Non-pigmented ciliary epithelial cell (primary cell): ENCODE data around the gene ZP2.
"Not testable (repeated sequence)": the region's sequence is repeated elsewhere in the genome, so short reads cannot be mapped to it uniquely, and the experiment has no call there.

Experiments
- DNase-seq: peaks from one replicate; pipeline ENCODE4 v3.0.0-alpha.2; 2010; ENCODE audit warnings: low read depth

The ZP2 gene

DNA sequence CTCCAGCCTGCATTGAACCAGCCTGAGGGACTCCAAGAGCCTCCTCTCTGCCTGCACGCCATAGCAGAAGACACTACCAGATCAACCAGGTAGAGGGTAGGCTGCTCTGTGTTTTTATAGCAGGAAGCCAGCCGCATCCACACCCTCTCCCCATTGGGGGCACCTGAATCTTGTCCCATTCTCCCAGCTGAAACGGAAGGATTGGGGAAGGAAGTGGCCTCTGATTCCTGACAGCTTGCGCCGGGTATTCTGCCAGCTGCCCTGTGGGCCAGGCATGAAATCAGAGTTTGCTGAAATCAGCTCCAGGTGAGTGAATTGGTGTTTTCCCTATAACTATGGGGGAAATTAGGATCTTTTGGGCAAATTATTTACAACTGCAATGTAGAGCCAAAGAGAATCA lies at the start of gene ZP2:
ZP2 (minus strand) TSS at position 89 of the 400 bp plus-strand sequence; CDS start at position 62, 27 bp downstream.
- DNase-seq, result no peak

DNA sequence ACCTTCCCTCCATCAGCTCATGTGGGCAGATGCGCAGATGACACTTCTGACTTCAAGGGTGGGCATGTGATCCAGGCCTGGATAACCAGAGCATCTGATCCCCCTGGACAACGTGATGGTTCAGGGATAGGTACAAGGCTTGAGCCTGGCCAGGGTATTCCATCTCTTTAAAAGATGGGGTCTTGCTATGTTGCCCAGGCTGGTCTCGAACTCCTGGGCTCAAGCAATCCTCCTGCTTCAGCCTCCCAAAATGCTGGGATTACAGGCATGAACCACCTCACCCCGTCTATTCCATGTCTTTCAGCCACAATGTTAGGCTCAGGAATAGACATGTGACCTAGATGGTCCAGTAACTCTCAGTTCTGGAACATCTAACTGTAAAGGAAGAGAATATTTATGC lies 45.9 kb upstream of the ZP2 start:
- DNase-seq, result no peak

DNA sequence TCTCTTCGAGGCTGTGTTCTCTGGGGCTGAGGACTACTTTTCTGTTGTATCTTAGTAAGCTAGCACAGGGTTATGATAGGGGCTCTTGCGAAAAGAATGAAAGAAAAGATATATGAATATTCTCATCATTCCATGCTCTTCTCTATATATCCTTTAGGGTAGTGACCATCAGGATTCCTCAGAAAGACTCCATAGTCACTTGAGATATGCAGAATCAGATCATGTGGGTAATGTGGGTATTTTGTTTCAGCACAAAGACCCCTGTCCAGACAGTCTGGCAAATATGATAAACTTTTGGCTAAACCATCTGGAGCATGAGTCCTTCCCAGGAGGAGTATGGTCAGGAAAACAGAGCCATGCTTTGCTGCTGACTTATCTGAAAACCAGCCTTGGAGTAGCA lies 45.3 kb upstream of the ZP2 start:
- no peak for DNase-seq

DNA sequence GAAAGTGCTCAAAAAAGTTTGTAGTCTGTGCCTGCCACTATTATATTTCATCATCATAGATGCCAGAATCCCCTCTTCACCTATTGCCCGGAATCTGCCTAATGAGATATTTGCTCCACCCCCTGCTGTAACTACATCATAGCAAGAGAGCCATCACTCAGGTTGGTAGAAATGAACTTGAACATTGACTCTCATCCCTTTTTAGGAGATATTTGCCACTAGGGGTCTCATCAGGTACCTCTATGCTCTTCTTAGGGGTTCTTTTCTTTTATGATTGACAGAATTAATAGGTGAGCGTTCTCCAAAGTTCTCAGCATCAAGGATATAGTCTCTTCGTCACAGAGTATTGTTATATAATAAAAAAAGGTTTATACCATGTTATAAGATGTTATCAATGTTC lies 42.1 kb upstream of the ZP2 start:
- DNase-seq, result no peak

DNA sequence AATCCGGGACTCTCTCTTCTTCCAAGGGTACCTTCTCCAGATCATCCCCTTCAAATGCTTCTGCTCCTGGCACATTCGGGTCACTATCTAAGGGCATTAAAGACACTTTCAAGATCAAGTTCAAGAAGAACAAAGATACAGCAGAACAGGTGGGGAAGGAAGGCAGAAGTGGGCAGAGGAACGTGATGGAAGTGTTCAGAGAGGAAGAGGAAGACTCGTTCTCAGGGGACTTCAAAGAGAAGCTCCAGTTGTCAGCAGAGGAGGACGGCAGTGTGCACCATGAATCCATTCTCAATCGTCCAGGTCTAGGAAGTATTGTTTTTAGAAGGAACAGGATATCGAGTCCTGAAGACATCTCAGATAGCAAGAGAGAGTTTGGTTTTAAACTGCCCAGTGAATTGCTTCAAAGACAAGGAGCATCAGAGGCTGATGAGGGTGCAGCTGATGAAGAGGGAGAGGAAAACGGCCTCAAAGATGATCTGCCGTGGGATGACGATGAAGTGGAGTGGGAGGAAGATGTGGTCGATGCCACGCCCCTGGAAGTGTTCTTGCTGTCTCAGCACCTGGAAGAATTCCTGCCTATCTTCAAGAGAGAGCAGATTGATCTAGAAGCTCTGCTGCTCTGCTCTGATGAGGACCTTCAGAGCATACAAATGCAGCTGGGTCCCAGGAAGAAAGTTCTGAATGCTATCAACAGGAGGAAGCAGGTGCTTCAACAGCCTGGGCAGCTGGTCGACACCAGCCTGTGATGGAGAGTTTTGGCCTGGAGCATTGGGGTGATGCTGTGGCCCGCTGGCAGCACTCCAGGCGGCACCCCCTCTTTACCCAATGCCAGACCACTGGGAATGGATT lies 38.9 kb upstream of the ZP2 start:
- no peak for DNase-seq

DNA sequence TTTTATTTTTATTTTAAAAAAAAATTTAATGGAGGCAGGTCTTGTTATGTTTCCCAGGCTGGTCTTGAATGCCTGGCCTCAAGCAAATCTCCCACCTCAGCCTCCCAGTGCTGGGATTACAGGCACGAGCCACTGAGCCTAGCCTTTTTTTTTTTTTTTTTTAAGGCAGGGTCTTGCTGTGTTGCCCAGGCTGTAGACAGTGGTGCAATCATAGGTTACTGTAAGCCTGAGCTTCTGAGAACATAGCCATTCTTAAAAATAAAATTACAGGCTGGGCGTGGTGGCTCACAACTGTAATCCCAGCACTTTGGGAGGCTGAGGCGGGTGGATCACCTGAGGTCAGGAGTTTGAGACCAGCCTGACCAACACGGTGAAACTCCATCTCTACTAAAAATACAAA lies 36.8 kb upstream of the ZP2 start:
- DNase-seq, result not testable (repeated sequence)

DNA sequence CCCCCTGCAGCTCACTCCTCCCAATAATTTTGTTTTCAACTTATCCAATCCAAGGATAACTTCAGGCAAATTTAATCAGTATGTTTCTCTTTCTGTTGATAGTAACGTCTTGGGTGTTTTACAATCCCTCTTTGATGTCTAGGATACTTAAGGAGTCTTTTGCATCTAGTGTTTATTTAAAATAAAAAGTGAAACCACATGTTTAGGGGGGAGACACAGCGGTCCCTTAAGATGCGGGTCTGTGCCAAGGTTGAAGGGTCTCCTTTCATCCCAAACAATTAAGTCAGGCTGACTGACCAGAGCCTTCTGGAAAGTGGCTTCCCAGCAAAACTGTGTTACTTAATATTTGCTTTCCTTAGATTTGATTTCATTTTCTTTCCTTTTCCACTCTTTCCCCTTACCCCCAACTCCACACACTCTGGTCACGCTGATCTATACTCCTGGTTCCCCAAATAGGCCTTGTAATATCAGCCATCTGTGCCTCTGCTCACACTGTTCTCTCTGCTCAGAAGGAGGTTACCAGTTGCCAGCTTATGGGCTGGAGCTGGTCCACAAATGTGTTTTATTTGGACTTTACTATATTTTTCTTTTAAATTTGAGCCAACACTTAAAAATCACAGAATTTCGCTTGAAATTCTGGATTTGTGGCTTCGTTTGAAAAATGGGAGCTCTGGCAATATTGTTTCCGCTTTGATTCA lies 33.3 kb upstream of the ZP2 start:
- DNase-seq, result no peak

DNA sequence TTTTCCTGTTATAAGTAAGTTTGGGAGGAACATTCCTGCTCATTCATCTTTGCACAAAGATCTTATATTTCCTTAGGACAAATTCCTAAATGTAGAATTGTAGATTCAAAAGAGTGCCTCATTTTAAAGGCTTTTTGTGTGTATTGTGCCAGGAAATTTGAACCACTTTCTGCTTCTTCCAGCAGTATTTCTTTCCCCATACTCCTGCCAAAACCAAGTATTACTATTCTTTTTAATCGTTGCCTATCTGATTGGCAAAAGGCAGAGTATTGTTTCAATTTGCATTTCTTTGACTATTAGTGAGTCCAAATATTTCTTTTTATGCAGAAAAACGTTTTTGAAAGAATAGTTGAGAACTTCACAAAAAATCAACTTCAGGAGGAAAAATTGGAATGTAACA lies 31.4 kb upstream of the ZP2 start:
- DNase-seq, result no peak

DNA sequence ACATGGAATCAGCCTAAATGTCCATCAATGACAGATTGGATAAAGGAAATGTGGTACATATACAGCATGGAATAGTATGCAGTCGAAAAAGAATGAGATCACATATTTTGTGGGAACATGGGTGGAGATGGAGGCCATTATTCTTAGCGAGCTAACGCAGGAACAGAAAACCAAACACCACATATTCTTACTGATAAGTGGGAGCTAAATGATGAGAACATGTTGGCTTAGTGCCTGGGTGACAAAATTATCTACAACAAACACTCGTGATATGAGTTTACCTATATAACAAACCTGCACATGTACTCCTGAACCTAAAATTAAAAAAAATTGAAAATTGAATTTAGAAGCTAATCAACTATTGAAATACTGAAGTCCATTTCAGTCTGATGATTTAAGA lies 28.3 kb upstream of the ZP2 start:
- DNase-seq, result no peak

DNA sequence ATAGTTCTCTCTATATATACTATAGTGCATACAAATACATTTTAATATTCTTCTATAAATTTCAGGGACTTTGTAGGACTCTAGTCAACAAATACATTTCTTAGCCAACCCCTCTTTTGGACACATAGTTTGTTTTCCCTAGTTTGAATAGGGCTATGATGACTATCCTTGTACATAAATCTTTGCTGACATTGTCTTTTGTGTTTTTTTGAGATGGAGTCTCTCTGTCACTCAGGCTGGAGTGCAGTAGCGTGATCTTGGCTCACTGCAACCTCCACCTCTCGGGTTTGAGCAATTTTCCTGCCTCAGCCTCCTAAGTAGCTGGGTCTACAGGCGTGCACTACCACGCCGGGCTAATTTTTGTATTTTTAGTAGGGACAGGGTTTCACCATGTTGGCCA lies 25.5 kb upstream of the ZP2 start:
- DNase-seq, result no peak

DNA sequence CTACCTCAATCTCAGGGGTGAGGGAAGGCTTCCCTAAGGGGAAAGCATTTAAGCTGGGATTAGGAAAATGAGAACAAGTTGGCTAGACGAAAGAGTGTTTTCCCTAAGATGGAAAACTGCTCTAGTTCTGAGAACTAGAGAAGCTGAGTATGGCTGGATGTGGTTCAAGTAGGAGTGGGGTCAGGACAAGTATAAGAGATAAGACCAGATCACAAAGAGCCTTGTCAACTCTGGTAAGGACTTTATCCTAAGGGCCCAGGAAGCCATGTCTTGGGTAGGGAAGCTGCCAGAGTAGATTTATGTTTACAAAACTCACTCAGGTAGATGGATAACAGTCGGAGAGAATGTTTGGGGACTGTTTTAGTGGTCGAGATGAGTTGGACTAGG lies 23.8 kb upstream of the ZP2 start:
- no peak for DNase-seq

DNA sequence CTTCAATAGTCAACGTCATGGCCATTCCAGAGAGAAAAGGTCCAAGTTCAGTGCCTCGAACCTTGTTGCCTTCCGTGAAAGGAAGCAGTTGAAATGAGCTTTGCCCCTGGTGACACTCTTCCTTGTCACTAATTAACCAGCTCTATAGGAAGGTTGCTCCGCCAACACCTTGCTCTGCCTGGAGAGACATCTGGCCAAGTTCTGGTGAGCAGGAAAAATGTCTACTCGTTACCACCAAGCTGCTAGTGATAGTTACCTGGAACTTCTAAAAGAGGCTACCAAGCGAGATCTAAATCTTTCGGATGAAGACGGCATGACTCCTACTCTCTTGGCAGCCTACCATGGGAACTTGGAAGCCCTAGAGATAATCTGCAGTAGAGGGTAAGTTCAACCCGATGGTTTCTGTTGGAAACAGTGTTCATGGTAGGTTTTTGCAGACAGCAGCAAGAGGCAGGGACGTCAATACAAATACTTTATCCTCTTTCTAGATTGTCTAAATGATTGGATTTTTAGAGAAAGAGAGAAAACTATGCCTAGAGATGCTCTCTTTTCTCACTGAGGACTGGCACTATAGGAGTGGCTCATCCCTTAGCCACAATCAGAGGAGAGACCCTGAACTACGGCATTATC lies 22.3 kb upstream of the ZP2 start, which contains the start of gene ANKS4B:
ANKS4B (plus strand) TSS at position 179 of the 630 bp plus-strand sequence; CDS start at position 218, 39 bp downstream.
- DNase-seq, result no peak

DNA sequence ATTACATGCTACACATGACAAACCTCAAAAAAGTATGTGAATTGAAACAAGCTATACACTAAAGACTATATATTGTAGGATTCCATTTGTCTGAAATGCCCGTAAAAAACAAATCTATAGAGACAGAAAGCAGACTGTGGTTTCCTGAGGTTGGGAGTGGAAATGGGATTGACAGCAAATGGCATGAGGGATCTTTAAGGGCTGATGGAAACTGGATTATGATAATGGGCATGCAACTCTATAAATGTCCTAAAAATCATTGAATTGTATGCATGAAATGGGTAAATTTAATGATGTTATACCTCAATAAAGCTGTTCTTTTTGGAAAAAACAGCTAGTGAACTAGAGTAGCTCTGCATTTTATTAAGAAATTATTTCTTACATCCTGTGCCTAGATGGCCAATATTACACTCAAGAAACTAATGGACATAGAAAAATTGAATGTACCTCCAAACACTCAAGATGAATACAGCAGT lies 21.7 kb upstream of the ZP2 start:
- no peak for DNase-seq

DNA sequence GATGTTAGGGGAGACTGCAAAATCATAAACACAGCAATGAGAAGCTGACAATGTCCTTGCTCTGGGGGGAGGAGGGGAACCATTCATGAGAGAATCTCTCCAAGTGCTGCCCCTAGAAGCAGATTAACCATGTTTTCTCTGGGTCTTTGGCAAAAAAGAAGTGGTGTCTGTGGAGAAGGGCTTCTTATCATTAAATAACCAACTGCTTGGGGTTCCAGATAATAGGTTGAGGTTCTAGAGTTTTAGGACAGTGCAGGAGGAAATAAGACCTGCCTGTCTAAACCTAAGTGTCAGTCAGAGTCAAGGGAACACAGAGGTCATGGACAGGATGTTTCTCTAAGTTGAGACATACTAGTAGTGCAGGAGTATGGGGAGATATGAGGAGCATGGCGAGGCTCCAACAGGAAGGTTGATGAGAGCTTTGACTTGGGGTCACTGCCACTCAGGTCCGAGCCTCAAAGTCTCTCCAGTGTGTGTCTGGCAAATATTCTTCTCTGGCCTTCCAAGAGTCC lies 17.0 kb upstream of the ZP2 start:
- no peak for DNase-seq

DNA sequence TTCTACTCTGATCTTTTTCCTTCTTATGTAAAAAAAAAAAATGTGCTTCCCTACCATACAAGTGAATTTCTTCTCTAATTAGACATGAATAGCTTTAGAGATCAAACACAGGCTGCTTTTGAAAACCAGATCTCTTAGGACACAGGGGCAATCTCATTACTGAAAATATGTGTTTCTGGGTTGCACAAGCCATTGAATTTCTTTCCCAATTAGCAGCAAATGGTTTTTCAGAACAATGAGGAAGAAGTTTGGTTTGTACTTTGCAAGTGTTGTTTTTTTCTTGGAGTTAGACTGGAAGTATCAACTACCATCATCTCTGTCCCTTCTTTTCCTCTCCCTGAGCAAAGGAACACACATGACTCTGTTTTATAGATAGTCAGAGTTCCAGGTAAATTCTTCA lies 16.5 kb upstream of the ZP2 start:
- no peak for DNase-seq

DNA sequence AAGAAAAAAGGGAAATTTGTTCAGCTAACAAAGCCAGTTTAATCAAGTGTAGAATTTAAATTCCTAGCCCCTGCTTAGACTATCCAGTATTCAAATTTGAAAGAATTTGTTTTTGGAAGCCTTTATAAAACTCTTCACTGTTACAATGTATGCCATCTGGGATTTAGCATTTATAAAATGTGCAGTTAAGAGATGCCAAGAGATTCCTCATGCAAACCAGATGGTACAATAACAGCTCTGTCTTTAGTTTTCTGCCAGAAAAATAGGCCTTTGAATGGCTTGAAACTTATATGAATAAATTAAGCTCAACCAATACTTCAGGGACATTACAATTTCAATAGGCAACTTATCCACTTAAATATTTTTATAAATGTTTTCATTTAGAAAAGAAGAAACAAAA lies 15.4 kb upstream of the ZP2 start:
- no peak for DNase-seq

DNA sequence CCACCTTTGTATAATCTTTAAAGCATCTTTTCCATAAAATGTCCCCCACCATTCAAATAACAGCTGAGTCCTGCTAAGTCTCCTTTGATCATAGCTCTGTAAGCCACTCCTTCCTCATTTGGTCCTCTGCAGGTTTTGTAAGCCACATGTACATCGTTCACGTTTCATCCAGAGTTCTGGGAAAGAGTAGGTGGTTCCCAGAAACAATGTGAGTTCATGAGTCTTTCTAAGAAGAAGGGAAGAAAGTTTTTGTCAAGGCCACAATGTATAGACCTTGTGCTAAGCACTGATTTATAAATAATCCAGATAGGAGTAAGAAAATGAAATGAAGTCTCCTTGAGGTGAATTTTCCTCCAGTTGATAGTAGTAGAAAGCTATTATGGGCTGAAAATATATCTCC lies 13.4 kb upstream of the ZP2 start:
- no peak for DNase-seq

DNA sequence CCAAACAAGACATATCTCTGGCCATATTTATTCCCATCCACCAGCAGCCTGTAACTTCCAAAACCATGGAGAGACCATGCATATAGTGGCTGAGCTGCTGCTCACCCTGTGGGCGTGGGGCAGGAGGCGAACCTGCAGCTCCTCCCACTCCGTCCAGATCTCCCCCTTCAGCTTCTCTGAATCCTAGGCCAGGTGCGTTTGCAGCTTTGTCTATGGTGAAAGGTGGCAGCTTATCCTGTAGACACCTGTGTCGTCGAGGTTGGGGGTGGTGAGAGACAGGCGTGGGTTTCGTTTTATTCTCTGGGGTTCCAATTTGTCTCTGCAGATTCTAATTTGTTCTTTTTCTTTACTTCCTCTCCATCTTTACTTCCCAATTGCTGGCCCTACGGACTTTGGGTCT lies 12.4 kb upstream of the ZP2 start:
- no peak for DNase-seq

DNA sequence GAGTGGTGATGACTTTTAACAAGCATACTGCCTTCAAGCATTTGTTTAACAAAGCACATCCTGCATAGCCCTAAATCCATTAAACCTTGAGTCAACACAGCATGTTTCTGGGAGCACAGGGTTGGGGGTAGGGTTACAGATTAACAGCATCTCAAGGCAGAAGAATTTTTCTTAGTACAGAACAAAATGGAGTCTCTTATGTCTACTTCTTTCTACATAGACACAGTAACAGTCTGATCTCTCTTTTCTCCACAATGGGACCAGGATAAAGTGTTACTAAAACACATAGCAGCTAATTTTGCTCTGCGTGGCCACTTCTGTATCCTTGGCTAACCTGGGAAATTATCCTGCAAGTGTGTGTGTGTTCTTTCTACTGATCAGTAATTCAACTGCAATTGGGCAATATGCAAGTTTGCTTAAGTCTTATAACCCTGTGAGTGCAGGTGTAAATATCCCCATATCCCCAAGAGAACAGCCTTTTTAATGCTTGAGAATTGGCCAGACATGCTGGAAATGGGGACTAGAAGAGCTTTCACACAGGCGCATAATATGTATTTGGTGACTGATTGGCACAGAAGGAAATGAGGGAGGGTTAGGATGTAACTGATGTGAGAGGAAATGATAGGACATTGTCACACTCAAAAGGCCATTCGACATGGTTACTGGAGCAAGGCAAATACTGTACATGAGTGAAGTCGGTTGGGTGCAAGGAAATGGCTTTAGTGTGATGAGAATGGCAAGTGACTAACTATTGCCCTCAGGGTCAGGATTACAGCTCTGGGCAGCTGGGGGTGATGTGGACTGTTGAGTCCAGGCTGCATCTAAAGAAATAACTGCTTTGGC lies 11.3 kb upstream of the ZP2 start:
- DNase-seq, result no peak

DNA sequence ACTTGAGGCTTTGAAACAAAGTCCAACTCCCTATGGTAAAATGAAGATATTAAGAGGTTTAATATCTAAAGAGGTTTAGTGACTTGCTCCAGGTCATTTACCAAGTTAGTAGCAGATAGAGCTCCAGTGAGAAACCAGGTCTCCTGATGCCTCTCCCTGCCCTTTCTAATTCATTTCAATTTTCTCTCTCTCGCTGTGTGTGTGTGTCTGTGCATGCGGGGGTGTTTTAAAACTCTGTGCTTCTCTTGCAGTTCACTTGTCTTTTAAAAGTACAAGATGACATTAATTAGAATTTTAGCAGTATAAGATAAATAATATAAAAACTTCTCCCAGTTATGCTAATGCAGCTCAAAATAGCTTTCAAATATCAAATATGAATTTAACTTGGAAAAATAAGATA lies 8.2 kb upstream of the ZP2 start:
- DNase-seq, result no peak

DNA sequence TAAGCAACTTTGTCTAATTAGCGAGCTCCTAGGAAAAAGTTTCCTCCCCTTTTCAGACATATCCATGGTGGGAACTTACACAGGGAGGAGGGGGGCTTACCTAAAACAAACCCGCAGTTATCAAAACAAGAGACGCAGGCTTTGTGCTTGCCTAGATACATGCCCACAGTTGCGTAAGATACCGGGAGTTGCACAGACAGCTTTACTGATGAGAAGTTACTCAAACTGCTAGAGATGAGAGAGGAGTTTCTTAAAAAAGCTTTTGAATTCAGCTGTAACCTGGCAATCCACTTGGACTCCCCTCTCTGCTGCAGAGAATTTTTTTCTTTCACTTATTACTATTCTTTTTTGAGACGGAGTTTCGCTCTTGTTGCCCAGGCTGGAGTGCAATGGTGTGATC lies 6.8 kb upstream of the ZP2 start:
- DNase-seq, result no peak

DNA sequence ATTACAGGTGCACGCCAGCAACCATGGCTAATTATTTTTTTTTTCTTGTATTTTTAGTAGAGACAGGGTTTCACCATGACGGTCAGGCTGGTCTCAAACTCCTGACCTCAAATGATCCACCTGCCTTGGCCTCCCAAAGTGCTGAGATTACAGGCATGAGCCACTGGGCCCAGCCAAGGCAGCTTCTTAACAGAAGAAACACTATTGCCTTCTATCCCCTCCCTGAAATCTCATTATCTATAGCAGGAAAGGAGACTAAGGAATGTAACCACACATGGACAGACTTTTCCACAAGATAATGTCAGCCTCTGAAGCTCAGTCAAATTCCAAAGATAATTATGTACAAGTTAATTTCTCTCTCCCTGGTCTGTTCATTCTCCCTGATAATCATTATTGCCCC lies 5.7 kb upstream of the ZP2 start:
- no peak for DNase-seq
